ENCODE results near the gene RNF13.

- TF ChIP-seq GATA3 (IDR thresholded peaks at IDR 0.05; ENCODE audit: low read depth, low read length): no peak
- TF ChIP-seq GATA2 (IDR thresholded peaks at IDR 0.05; ENCODE audit: low read depth, low read length): no peak
Observed at GRCh38 chr3:149783576-149783975, 29.4 kb upstream of the RNF13 start.

All from SH-SY5Y (cell line).